ENCODE results near the gene SDR42E1.

SDR42E1 gene

GRCh38 chr16:82041542-82041941, 30.3 kb upstream of the SDR42E1 start:
- H3K27me3 ChIP-seq (ENCODE audit: insufficient read depth, poor library complexity, severe bottlenecking): no peaks in the 10 kb centered on the region
- no peak overlapping the region for H3K4me3 ChIP-seq (ENCODE audit: severe bottlenecking)
- no peak for TF ChIP-seq CTCF (IDR thresholded peaks at IDR 0.05; ENCODE audit: poor library complexity, severe bottlenecking)
- peaks cover 4% of the 10 kb centered on the region for H3K4me1 ChIP-seq (ENCODE audit: insufficient read depth, poor library complexity, severe bottlenecking)
- H3K36me3 ChIP-seq (ENCODE audit: low read depth): no peaks in the 10 kb centered on the region
- DNase-seq (ENCODE audit: low spot score) (no peak), ATAC-seq (ENCODE audit: low read depth) (no peak)
- H3K9me3 ChIP-seq (ENCODE audit: severe bottlenecking): no peaks in the 10 kb centered on the region
- no peak overlapping the region for H3K27ac ChIP-seq (ENCODE audit: poor library complexity, severe bottlenecking)

GRCh38 chr16:82040296-82040695, 29.0 kb upstream of the SDR42E1 start:
- no peak for TF ChIP-seq CTCF (IDR thresholded peaks at IDR 0.05; ENCODE audit: poor library complexity, severe bottlenecking)
- DNase-seq (ENCODE audit: low spot score): no peak
- H3K36me3 ChIP-seq (ENCODE audit: low read depth): no peaks in the 10 kb centered on the region
- H3K4me1 ChIP-seq (ENCODE audit: insufficient read depth, poor library complexity, severe bottlenecking): peaks cover 4% of the 10 kb centered on the region
- H3K27me3 ChIP-seq (ENCODE audit: insufficient read depth, poor library complexity, severe bottlenecking): no peaks in the 10 kb centered on the region
- no peak for ATAC-seq (ENCODE audit: low read depth)
- H3K9me3 ChIP-seq (ENCODE audit: severe bottlenecking): no peaks in the 10 kb centered on the region
- H3K4me3 ChIP-seq (ENCODE audit: severe bottlenecking): no peak overlapping the region
- H3K27ac ChIP-seq (ENCODE audit: poor library complexity, severe bottlenecking): no peak overlapping the region

GRCh38 chr16:82037666-82038065, 26.4 kb upstream of the SDR42E1 start:
- peaks cover 12% of the 10 kb centered on the region for H3K4me1 ChIP-seq (ENCODE audit: insufficient read depth, poor library complexity, severe bottlenecking)
- H3K4me3 ChIP-seq (ENCODE audit: severe bottlenecking): no peak overlapping the region
- TF ChIP-seq CTCF (IDR thresholded peaks at IDR 0.05; ENCODE audit: poor library complexity, severe bottlenecking): no peak
- no peak overlapping the region for H3K27ac ChIP-seq (ENCODE audit: poor library complexity, severe bottlenecking)
- no peaks in the 10 kb centered on the region for H3K27me3 ChIP-seq (ENCODE audit: insufficient read depth, poor library complexity, severe bottlenecking)
- ATAC-seq (ENCODE audit: low read depth) (no peak), DNase-seq (ENCODE audit: low spot score) (no peak)
- H3K36me3 ChIP-seq (ENCODE audit: low read depth): no peaks in the 10 kb centered on the region
- H3K9me3 ChIP-seq (ENCODE audit: severe bottlenecking): no peaks in the 10 kb centered on the region

GRCh38 chr16:82037251-82037650, 26.0 kb upstream of the SDR42E1 start:
- ATAC-seq (ENCODE audit: low read depth): no peak
- TF ChIP-seq CTCF (IDR thresholded peaks at IDR 0.05; ENCODE audit: poor library complexity, severe bottlenecking): no peak
- Histone ChIP-seq H3K4me3 (ENCODE audit: severe bottlenecking) (no peak overlapping the region), H3K36me3 (ENCODE audit: low read depth) (no peaks in the 10 kb centered on the region), H3K4me1 (ENCODE audit: insufficient read depth, poor library complexity, severe bottlenecking) (peaks cover 12% of the 10 kb centered on the region), H3K9me3 (ENCODE audit: severe bottlenecking) (no peaks in the 10 kb centered on the region), H3K27ac (ENCODE audit: poor library complexity, severe bottlenecking) (no peak overlapping the region), H3K27me3 (ENCODE audit: insufficient read depth, poor library complexity, severe bottlenecking) (no peaks in the 10 kb centered on the region)
- DNase-seq (ENCODE audit: low spot score): no peak

- no peak for TF ChIP-seq CTCF (IDR thresholded peaks at IDR 0.05; ENCODE audit: poor library complexity, severe bottlenecking)
- H3K4me1 ChIP-seq (ENCODE audit: insufficient read depth, poor library complexity, severe bottlenecking): peaks cover 19% of the 10 kb centered on the region
- H3K9me3 ChIP-seq (ENCODE audit: severe bottlenecking): no peaks in the 10 kb centered on the region
- H3K36me3 ChIP-seq (ENCODE audit: low read depth): no peaks in the 10 kb centered on the region
- no peak for DNase-seq (ENCODE audit: low spot score)
- peak; percentile 85 for ATAC-seq (ENCODE audit: low read depth)
- H3K27ac ChIP-seq (ENCODE audit: poor library complexity, severe bottlenecking): peak within 1 kb of the TSS; percentile 5
- H3K4me3 ChIP-seq (ENCODE audit: severe bottlenecking): no peak within 1 kb of the TSS
- no peaks in the 10 kb centered on the region for H3K27me3 ChIP-seq (ENCODE audit: insufficient read depth, poor library complexity, severe bottlenecking)
Observed at GRCh38 chr16:82034981-82035612, 23.8 kb upstream of the SDR42E1 start, which contains the start of gene HSD17B2. Gene HSD17B2 (plus strand): TSS chr16:82035253. CDS start chr16:82035425, 172 bp downstream.
